Measurements from ENCODE around the gene PAN3. TPM values are rescaled to one million over a fixed set of nuclear protein-coding genes. Genes with fewer than 3 reads are reported as not detected.

The PAN3 gene
- total RNA-seq, 1 experiment from 2014 or later: 48.5 TPM

DNA sequence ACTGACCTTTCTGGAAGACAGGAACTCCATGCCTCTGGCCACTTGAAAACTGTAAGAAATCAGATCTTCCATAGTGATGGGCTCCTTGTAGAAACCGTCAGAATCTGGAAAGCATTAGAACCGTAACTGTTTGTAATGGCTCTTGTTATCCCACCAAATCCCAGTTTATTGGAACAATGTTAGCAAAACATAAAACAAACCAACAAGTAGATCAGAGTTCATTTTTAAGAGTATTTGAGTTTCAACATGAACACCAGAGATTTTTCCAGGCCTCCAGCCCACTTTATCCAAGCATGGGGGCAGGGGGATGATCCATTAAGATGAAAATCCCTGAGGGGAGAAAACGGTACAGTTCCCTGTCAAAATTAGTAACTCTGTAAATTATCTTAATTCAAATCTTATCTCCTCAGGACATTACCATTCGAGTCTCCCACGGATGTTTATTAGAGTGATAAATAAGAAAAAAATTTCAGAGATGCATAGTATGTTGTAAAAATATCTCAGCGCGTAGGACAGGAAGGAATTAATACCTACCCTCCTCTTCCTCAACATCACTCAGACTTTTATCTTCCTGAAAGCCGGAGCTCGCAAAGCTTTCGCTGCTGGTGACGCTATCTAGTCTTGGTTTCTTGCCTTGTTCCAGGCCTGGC lies 184.0 kb downstream of the PAN3 start:
- Histone ChIP-seq H2AK5ac (ENCODE audit: insufficient read length, low read length) (no peak overlapping the region), H4K91ac (ENCODE audit: insufficient read length, low read depth, low read length) (no peak overlapping the region), H2BK5ac (ENCODE audit: insufficient read length, low read length) (no peak overlapping the region), H4K8ac (replicated peaks; ENCODE audit: insufficient read length, low read depth, low read length) (no peak overlapping the region), H2BK12ac (ENCODE audit: insufficient read length, low read depth, low read length) (no peak overlapping the region), H2AFZ (ENCODE audit: low read length) (no peak overlapping the region), H2BK120ac (ENCODE audit: low read depth, low read length, poor library complexity, severe bottlenecking) (no peak overlapping the region), H3K27ac (ENCODE audit: insufficient read length, low read depth, low read length) (no peak overlapping the region), H3K23ac (ENCODE audit: insufficient read length, low read depth, low read length) (no peak overlapping the region), H3K4me2 (ENCODE audit: insufficient read depth, insufficient read length, low read length) (no peak overlapping the region), H3K18ac (ENCODE audit: insufficient read length, low read depth, low read length) (no peak overlapping the region), H3K4me1 (ENCODE audit: insufficient read depth, low read length) (no peaks in the 10 kb centered on the region), H3K14ac (ENCODE audit: insufficient read depth, low read length) (no peak overlapping the region), H3K4ac (ENCODE audit: low read depth, low read length) (no peak overlapping the region), H3K9me3 (ENCODE audit: control insufficient read depth, low read depth, low read length) (no peaks in the 10 kb centered on the region), H3K79me2 (ENCODE audit: insufficient read depth, low read length) (no peaks in the 10 kb centered on the region), H3K27me3 (ENCODE audit: insufficient read depth, low read length) (no peaks in the 10 kb centered on the region), H2BK20ac (ENCODE audit: low read depth, low read length, poor library complexity, severe bottlenecking) (no peak overlapping the region), H4K5ac (ENCODE audit: insufficient read length, low read depth, low read length) (no peak overlapping the region), H3K9ac (ENCODE audit: extremely low read depth, insufficient read length, low read length) (no peak overlapping the region), H3K56ac (ENCODE audit: insufficient read length, low read depth, low read length) (no peak overlapping the region), H4K20me1 (ENCODE audit: control insufficient read depth, insufficient read depth, insufficient read length) (no peaks in the 10 kb centered on the region), H3K79me1 (ENCODE audit: insufficient read depth, low read depth, low read length, poor library complexity, severe bottlenecking) (no peaks in the 10 kb centered on the region), H3T11ph (ENCODE audit: low read length) (no peak overlapping the region), H3K23me2 (ENCODE audit: insufficient read length, low read depth, low read length, poor library complexity, severe bottlenecking) (no peaks in the 10 kb centered on the region), H2BK15ac (ENCODE audit: low read depth, low read length) (no peak overlapping the region)
- Mint-ChIP-seq H3K36me3 (ENCODE audit: insufficient read depth in 1 of 3, low read depth in 3 of 3) (peaks cover 10 to 20% (median 13%) of the 10 kb centered on the region in 3 experiments; a peak in 6 of 7 replicates), H3K4me1 (peaks cover 2 to 9% of the 10 kb centered on the region in 2 experiments; a peak in 2 of 4 replicates), H3K27me3 (ENCODE audit: low read depth) (no peaks in the 10 kb centered on the region), H3K9me3 (no peaks in the 10 kb centered on the region), H3K27ac (no peak overlapping the region; a peak in 2 of 7 replicates), H3K4me3 (no peak overlapping the region)
- TF ChIP-seq, protein P1, sequence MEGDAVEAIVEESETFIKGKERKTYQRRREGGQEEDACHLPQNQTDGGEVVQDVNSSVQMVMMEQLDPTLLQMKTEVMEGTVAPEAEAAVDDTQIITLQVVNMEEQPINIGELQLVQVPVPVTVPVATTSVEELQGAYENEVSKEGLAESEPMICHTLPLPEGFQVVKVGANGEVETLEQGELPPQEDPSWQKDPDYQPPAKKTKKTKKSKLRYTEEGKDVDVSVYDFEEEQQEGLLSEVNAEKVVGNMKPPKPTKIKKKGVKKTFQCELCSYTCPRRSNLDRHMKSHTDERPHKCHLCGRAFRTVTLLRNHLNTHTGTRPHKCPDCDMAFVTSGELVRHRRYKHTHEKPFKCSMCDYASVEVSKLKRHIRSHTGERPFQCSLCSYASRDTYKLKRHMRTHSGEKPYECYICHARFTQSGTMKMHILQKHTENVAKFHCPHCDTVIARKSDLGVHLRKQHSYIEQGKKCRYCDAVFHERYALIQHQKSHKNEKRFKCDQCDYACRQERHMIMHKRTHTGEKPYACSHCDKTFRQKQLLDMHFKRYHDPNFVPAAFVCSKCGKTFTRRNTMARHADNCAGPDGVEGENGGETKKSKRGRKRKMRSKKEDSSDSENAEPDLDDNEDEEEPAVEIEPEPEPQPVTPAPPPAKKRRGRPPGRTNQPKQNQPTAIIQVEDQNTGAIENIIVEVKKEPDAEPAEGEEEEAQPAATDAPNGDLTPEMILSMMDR (conservative IDR thresholded peaks at IDR 0.05): no peak
- no CpG with 5 or more reads among the region's 11 CpGs for WGBS (ENCODE audit: extremely low coverage, insufficient read length, low lambda C conversion rate)
- DNase-seq: no peak
